Stimulated activated CD8-positive, alpha-beta memory T cell treated with anti-CD3 and anti-CD28 coated beads, Interleukin-4, amount 100 ng/mL, for 48 hours (primary cell): ENCODE measurements around the gene EEFSEC.

Source experiments
- DNase-seq: peaks from one replicate; pipeline ENCODE4 v3.0.0-alpha.2; 2020

Gene EEFSEC

GRCh38 chr3:128275316-128276145 is 122.2 kb downstream of the EEFSEC start:
- no peak for DNase-seq

- DNase-seq, result no peak
Measured at GRCh38 chr3:128276146-128276435, 122.8 kb downstream of the EEFSEC start.

GRCh38 chr3:128276577-128277183 is 123.4 kb downstream of the EEFSEC start:
- no peak for DNase-seq

GRCh38 chr3:128277378-128278069 is 124.2 kb downstream of the EEFSEC start:
- DNase-seq, result no peak

- no peak for DNase-seq
Measured at GRCh38 chr3:128278130-128278529, 124.8 kb downstream of the EEFSEC start.

- no peak for DNase-seq
Measured at GRCh38 chr3:128278761-128279600, 125.7 kb downstream of the EEFSEC start.

- DNase-seq, result no peak
Measured at GRCh38 chr3:128279601-128279880, 126.3 kb downstream of the EEFSEC start.

- DNase-seq, result no peak
Measured at GRCh38 chr3:128280481-128281052, 127.3 kb downstream of the EEFSEC start.

- no peak for DNase-seq
Measured at GRCh38 chr3:128281056-128281455, 127.8 kb downstream of the EEFSEC start.

- DNase-seq, result no peak
Measured at GRCh38 chr3:128281461-128282367, 128.4 kb downstream of the EEFSEC start.

GRCh38 chr3:128282380-128283196 is 129.3 kb downstream of the EEFSEC start:
- no peak for DNase-seq

- DNase-seq, result no peak
Measured at GRCh38 chr3:128283421-128283820, 130.1 kb downstream of the EEFSEC start.

GRCh38 chr3:128285042-128285966 is 132.0 kb downstream of the EEFSEC start:
- no peak for DNase-seq

GRCh38 chr3:128285967-128286321 is 132.7 kb downstream of the EEFSEC start:
- DNase-seq, result no peak

GRCh38 chr3:128286691-128287090 is 133.4 kb downstream of the EEFSEC start:
- DNase-seq, result no peak

GRCh38 chr3:128287216-128287615 is 133.9 kb downstream of the EEFSEC start:
- peak; percentile 5 for DNase-seq

GRCh38 chr3:128289534-128289933 is 136.3 kb downstream of the EEFSEC start:
- peak; percentile 6 for DNase-seq

GRCh38 chr3:128290484-128290883 is 137.2 kb downstream of the EEFSEC start:
- no peak for DNase-seq

GRCh38 chr3:128293930-128294329 is 140.6 kb downstream of the EEFSEC start:
- DNase-seq, result peak; percentile 20

GRCh38 chr3:128294999-128295468 is 141.8 kb downstream of the EEFSEC start:
- peak; percentile 18 for DNase-seq
